ENCODE data around the gene RAB33A.

Gene RAB33A

GRCh38 chrX:130197464-130197863 is 25.7 kb downstream of the RAB33A start (continued):
- no peak for TF ChIP-seq ZNF518A (tag by site-specific recombination; conservative IDR thresholded peaks at IDR 0.05; ENCODE audit: low read depth)
- no peak for TF ChIP-seq ZNF660 (tag by site-specific recombination; IDR thresholded peaks at IDR 0.05)
- TF ChIP-seq ZNF302 (tag by site-specific recombination; IDR thresholded peaks at IDR 0.05; ENCODE audit: low read depth), result no peak
- no peak for TF ChIP-seq ZNF155 (tag by site-specific recombination; IDR thresholded peaks at IDR 0.05)
- no peak for TF ChIP-seq ZNF146 (tag by site-specific recombination; IDR thresholded peaks at IDR 0.05)
- no peak for TF ChIP-seq ZNF292 (tag by site-specific recombination; IDR thresholded peaks at IDR 0.05; ENCODE audit: borderline replicate concordance, low read depth)
- no peak for TF ChIP-seq ZNF510 (tag by site-specific recombination; IDR thresholded peaks at IDR 0.05; ENCODE audit: insufficient replicate concordance)

GRCh38 chrX:130204647-130205046 is 32.9 kb downstream of the RAB33A start:
- Histone ChIP-seq H3K9me3 (ENCODE audit: control insufficient read depth, insufficient read depth, low read depth, low read length) (no peaks in the 10 kb centered on the region), H3K4me1 (ENCODE audit: control insufficient read depth, insufficient read depth, low read length) (no peaks in the 10 kb centered on the region), H3K36me3 (ENCODE audit: control insufficient read depth in 2 of 2, insufficient read depth in 1 of 2, low read length in 2 of 2) (peaks cover 15 to 21% of the 10 kb centered on the region in 2 experiments), H3K4me3 (ENCODE audit: low read depth, low read length) (no peak overlapping the region), H3K27ac (ENCODE audit: extremely low read depth, low read depth, low read length) (no peak overlapping the region)
- CTCF ChIA-PET, result interaction anchor here (0.6 kb wide), 1 partner anchor 65 kb away, joined by 3 read pairs; no protein-coding TSS in a partner anchor
- TF ChIP-seq ZNF561 (tag by site-specific recombination; IDR thresholded peaks at IDR 0.05; ENCODE audit: borderline replicate concordance) (no peak), ZNF707 (tag by site-specific recombination; IDR thresholded peaks at IDR 0.05) (no peak), ZNF341 (tag by site-specific recombination; IDR thresholded peaks at IDR 0.05; ENCODE audit: low read depth) (no peak), EGR2 (tag by site-specific recombination; IDR thresholded peaks at IDR 0.05; ENCODE audit: low read depth) (no peak), ZNF16 (tag by site-specific recombination; IDR thresholded peaks at IDR 0.05; ENCODE audit: low read depth) (no peak), ZNF654 (tag by site-specific recombination; IDR thresholded peaks at IDR 0.05; ENCODE audit: low read depth) (no peak), ZNF639 (tag by site-specific recombination; IDR thresholded peaks at IDR 0.05) (no peak), ZNF626 (tag by site-specific recombination; IDR thresholded peaks at IDR 0.05) (no peak), ZNF558 (tag by site-specific recombination; IDR thresholded peaks at IDR 0.05) (no peak), ZNF747 (tag by site-specific recombination; IDR thresholded peaks at IDR 0.05) (no peak), RBAK (tag by site-specific recombination; IDR thresholded peaks at IDR 0.05) (no peak), ATF2 (tag by site-specific recombination; IDR thresholded peaks at IDR 0.05; ENCODE audit: low read depth) (no peak), PRDM10 (tag by site-specific recombination; IDR thresholded peaks at IDR 0.05) (no peak), ZNF114 (tag by site-specific recombination; IDR thresholded peaks at IDR 0.05) (no peak)
- POLR2A ChIA-PET, result no interaction called here
